ENCODE data around the gene RAB11B. TPM values are rescaled to one million over a fixed set of nuclear protein-coding genes. Genes with fewer than 3 reads are reported as not detected.

Gene RAB11B
- total RNA-seq, 1 donor from 2014 or later: 64.2 TPM

Small RNA genes within 50 kb of the gene (small RNA-seq; reads per million reads assigned to genes)
- not detected for gene MIR4999

Other genes with a start within 250 kb of the RAB11B start
- 4.2 TPM for gene FBN3, start 240.8 kb upstream of the RAB11B start, total RNA-seq
- gene CERS4, start 181.0 kb upstream of the RAB11B start, total RNA-seq: 17.7 TPM
- gene CD320, start 82.0 kb upstream of the RAB11B start, total RNA-seq: 11.5 TPM
- gene NDUFA7, start 69.0 kb upstream of the RAB11B start, total RNA-seq: 21.4 TPM
- gene RPS28, start 68.9 kb upstream of the RAB11B start, total RNA-seq: 371 TPM
- gene KANK3, start 47.1 kb upstream of the RAB11B start, total RNA-seq: 10.4 TPM
- gene ANGPTL4, start 26.2 kb upstream of the RAB11B start, total RNA-seq: 1.0 TPM
- gene MARCHF2, start 22.9 kb downstream of the RAB11B start, total RNA-seq: 38.1 TPM
- 59.0 TPM for gene HNRNPM, start 54.6 kb downstream of the RAB11B start, total RNA-seq
- gene PRAM1, start 112.3 kb downstream of the RAB11B start, total RNA-seq: 1.0 TPM
- 4.2 TPM for gene ZNF414, start 123.8 kb downstream of the RAB11B start, total RNA-seq
- gene MYO1F, start 187.1 kb downstream of the RAB11B start, total RNA-seq: 7.8 TPM
- 18.8 TPM for gene ADAMTS10, start 220.4 kb downstream of the RAB11B start, total RNA-seq
- not detected for gene NFILZ, start 240.3 kb downstream of the RAB11B start, total RNA-seq

All from skeletal muscle tissue (tissue), 2 donors.